HEK293T (cell line): ENCODE data around the gene DUSP22.

Experiments
- BHLHE40 ChIP-seq: fragments of 450-650 bp; IDR thresholded peaks from 2 replicates; pipeline ENCODE4 v1.6.1; 2016; ENCODE audit warnings: mild to moderate bottlenecking, moderate library complexity, borderline replicate concordance
- CTBP1 ChIP-seq: fragments of 450-650 bp; IDR thresholded peaks from 2 replicates; pipeline ENCODE4 v1.6.1; 2016; ENCODE audit warnings: borderline replicate concordance
- ELF4 ChIP-seq: fragments of 450-650 bp; IDR thresholded peaks from 2 replicates; pipeline ENCODE4 v1.6.1; 2017; ENCODE audit warnings: antibody characterized with exemption
- FOXK2 ChIP-seq: fragments of 450-650 bp; IDR thresholded peaks from 2 replicates; pipeline ENCODE4 v1.6.1; 2016; ENCODE audit warnings: mild to moderate bottlenecking
- FOXM1 ChIP-seq: fragments of 450-650 bp; IDR thresholded peaks from 2 replicates; pipeline ENCODE4 v1.6.1; 2017; ENCODE audit warnings: mild to moderate bottlenecking, borderline replicate concordance
- HDGF ChIP-seq: fragments of 450-650 bp; IDR thresholded peaks from 2 replicates; pipeline ENCODE4 v1.6.1; 2017; ENCODE audit warnings: antibody characterized with exemption, borderline replicate concordance
- L3MBTL2 ChIP-seq: fragments of 450-650 bp; conservative IDR thresholded peaks from 2 replicates; pipeline ENCODE4 v1.6.1; 2016; ENCODE audit warnings: mild to moderate bottlenecking
- NFRKB ChIP-seq: fragments of 450-650 bp; IDR thresholded peaks from 2 replicates; pipeline ENCODE4 v1.6.1; 2016; ENCODE audit warnings: mild to moderate bottlenecking, moderate library complexity
- SP1 ChIP-seq: fragments of 450-650 bp; IDR thresholded peaks from 2 replicates; pipeline ENCODE4 v1.6.1; 2017
- SUZ12 ChIP-seq: fragments of 450-650 bp; IDR thresholded peaks from 2 replicates; pipeline ENCODE4 v1.6.1; 2016; ENCODE audit warnings: mild to moderate bottlenecking
- TARDBP ChIP-seq: fragments of 450-650 bp; IDR thresholded peaks from 2 replicates; pipeline ENCODE4 v1.6.1; 2016
- ZNF384 ChIP-seq: fragments of 450-650 bp; IDR thresholded peaks from 2 replicates; pipeline ENCODE4 v1.6.1; 2016

DNA sequence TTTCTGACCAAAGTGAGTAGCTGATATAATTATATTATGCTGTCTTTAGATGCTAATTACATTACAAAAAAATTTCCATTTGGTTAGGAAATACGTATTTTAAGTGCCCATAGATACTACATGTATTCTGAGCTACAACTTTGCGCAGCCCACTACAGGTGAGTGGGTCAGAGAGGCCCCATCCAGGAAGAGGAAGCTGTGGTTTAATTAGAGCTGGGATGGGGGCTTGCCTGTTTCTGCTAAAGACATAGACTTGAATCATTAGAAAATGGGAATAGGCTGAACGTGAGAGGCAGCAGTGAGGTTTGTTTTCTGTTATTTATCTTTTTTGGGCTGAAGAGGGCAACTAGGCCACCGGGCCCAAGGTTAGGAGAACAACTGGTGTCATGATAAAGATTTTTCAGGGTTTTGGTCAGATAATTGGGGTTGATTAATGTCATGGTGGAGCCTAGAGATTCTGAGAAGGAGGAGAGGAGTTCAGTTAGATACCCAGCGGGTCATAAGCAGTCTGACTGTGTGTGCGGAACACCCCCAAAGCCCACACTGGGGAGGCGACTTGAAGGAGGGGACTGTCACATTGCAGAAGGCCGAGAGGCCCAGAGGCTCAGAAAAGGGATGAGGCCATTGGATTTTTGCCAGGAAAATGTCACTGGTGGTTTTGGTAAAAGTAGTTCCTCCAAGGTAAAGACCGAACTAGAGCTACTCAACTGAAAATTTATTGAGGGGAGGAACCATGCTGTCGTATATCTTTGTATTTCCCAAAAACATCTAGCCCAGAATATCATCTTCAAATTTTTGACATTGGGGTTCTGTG, 84.7 kb downstream of the DUSP22 start:
- TF ChIP-seq SUZ12, result no peak
- no peak for TF ChIP-seq ZNF384
- TF ChIP-seq FOXM1, result no peak
- no peak for TF ChIP-seq ELF4
- TF ChIP-seq SP1, result no peak
- no peak for TF ChIP-seq FOXK2
- no peak for TF ChIP-seq L3MBTL2
- TF ChIP-seq CTBP1, result no peak
- TF ChIP-seq HDGF, result no peak
- no peak for TF ChIP-seq BHLHE40
- TF ChIP-seq NFRKB, result no peak
- no peak for TF ChIP-seq TARDBP
